Measurements from ENCODE around the gene ARMCX4.
"Not testable (repeated sequence)": the region's sequence is repeated elsewhere in the genome, so short reads cannot be mapped to it uniquely, and the experiment has no call there.

Gene ARMCX4

DNA sequence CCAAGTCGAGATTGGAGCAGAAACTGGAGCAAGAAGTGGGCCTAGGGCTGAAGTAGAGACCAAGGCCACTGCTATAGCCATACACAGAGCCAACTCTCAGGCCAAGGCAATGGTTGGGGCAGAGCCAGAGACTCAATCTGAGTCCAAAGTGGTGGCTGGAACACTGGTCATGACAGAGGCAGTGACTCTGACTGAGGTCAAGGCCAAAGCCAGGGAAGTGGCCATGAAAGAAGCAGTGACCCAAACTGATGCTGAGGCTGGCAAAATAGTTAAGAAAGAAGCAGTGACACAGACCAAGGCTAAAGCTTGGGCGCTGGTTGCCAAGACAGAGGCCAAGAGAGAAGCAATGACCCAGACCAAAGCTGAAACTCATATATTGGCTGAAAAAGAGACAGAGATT lies 3.5 kb downstream of the ARMCX4 start:
- H3K36me3 ChIP-seq (ENCODE audit: control insufficient read depth, insufficient read depth, low read length, severe bottlenecking) = no peaks in the 10 kb centered on the region
- H3K9ac ChIP-seq (ENCODE audit: low read length) = no peak overlapping the region
- no peak overlapping the region for H3K4me3 ChIP-seq (ENCODE audit: low read length)
- DNase-seq (ENCODE audit: low read depth) = no peak
- H3K4me1 ChIP-seq (ENCODE audit: control insufficient read depth, insufficient read depth, low read length) = no peaks in the 10 kb centered on the region
- no peaks in the 10 kb centered on the region for H3K27me3 ChIP-seq (replicated peaks; ENCODE audit: control insufficient read depth, insufficient read depth, low read length)
- H3K9me3 ChIP-seq (ENCODE audit: control insufficient read depth, low read length) = no peaks in the 10 kb centered on the region

DNA sequence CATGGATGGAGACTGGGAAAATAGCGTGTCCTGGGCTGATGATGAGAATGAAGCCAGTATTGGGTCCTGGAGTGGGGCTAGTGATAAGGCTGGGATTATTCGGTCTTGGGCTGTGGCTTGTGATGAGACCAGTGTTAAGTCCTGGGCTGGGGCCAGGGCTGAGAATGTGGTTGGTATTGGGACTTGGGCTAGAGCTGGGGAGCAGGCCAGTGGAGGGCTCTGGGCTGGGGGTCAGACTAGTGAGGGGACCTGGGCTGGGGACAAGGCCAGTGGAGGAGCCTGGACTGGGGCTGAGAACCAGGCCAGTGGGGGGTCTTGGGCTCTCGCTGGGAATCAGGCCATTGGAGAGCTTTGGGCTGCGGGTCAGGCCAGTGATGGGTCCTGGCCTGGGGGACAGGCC lies 6.7 kb downstream of the ARMCX4 start:
- no peak for DNase-seq (ENCODE audit: low read depth)
- no peaks in the 10 kb centered on the region for H3K27me3 ChIP-seq (replicated peaks; ENCODE audit: control insufficient read depth, insufficient read depth, low read length)
- no peaks in the 10 kb centered on the region for H3K4me1 ChIP-seq (ENCODE audit: control insufficient read depth, insufficient read depth, low read length)
- H3K9ac ChIP-seq (ENCODE audit: low read length) = no peak overlapping the region
- H3K4me3 ChIP-seq (ENCODE audit: low read length) = no peak overlapping the region
- no peaks in the 10 kb centered on the region for H3K9me3 ChIP-seq (ENCODE audit: control insufficient read depth, low read length)
- no peaks in the 10 kb centered on the region for H3K36me3 ChIP-seq (ENCODE audit: control insufficient read depth, insufficient read depth, low read length, severe bottlenecking)

DNA sequence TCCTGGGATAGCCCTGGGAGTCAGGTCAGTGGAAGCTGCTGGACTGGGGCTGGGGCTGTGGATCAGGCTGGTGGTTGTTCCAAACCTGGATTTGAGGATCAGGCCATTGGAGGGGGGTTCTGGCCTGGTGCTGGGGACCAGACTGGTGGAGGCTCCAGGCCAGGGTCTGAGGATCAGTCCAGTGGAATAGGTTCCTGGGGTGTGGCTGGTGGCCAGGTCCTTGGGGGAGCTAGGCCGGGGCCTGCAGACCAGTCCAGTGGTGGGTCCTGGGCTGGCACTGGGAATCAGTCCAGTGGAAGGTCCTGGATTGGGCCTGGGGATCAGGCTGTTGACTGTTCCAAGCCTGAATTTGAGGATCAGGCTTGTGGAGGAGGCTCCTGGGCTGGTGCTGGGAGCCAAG lies 8.0 kb downstream of the ARMCX4 start:
- no peak overlapping the region for H3K4me3 ChIP-seq (ENCODE audit: low read length)
- H3K4me1 ChIP-seq (ENCODE audit: control insufficient read depth, insufficient read depth, low read length) = no peaks in the 10 kb centered on the region

GRCh38 chrX:101502929-101503328 lies 17.7 kb downstream of the ARMCX4 start:
- not testable (repeated sequence) for H3K36me3 ChIP-seq (ENCODE audit: control insufficient read depth, insufficient read depth, low read length, severe bottlenecking); H3K27me3 ChIP-seq (replicated peaks; ENCODE audit: control insufficient read depth, insufficient read depth, low read length); H3K4me1 ChIP-seq (ENCODE audit: control insufficient read depth, insufficient read depth, low read length); H3K9me3 ChIP-seq (ENCODE audit: control insufficient read depth, low read length); DNase-seq (ENCODE audit: low read depth); H3K9ac ChIP-seq (ENCODE audit: low read length); H3K4me3 ChIP-seq (ENCODE audit: low read length)

More for the DNA sequence above, 8.0 kb downstream of the ARMCX4 start:
- peaks cover 4% of the 10 kb centered on the region for H3K27me3 ChIP-seq (replicated peaks; ENCODE audit: control insufficient read depth, insufficient read depth, low read length)
- no peak for DNase-seq (ENCODE audit: low read depth)
- H3K36me3 ChIP-seq (ENCODE audit: control insufficient read depth, insufficient read depth, low read length, severe bottlenecking) = no peaks in the 10 kb centered on the region
- no peaks in the 10 kb centered on the region for H3K9me3 ChIP-seq (ENCODE audit: control insufficient read depth, low read length)
- H3K9ac ChIP-seq (ENCODE audit: low read length) = no peak overlapping the region

DNA sequence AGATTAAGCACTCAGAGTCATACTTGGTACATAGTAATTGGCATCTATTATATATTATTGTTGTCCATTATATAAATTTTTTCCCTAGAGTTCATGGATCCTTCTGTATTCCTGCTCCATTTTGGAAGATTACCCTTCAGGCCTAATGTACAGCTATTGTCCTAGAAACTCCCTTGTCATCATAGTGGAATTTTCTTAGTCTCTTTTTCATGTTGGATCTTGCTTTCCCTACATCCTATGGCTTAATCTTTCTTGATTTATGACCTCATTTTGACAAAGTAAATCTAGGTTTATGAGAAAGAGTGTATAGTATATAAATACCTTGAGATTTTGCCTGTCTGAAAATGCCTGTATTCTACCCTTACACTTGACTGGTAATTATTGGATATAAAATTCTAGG lies 22.1 kb downstream of the ARMCX4 start:
- Histone ChIP-seq H3K4me1 (ENCODE audit: control insufficient read depth, insufficient read depth, low read length) (no peaks in the 10 kb centered on the region), H3K4me3 (ENCODE audit: low read length) (no peak overlapping the region), H3K9me3 (ENCODE audit: control insufficient read depth, low read length) (no peaks in the 10 kb centered on the region), H3K27me3 (replicated peaks; ENCODE audit: control insufficient read depth, insufficient read depth, low read length) (no peaks in the 10 kb centered on the region), H3K36me3 (ENCODE audit: control insufficient read depth, insufficient read depth, low read length, severe bottlenecking) (no peaks in the 10 kb centered on the region), H3K9ac (ENCODE audit: low read length) (no peak overlapping the region)
- no peak for DNase-seq (ENCODE audit: low read depth)

DNA sequence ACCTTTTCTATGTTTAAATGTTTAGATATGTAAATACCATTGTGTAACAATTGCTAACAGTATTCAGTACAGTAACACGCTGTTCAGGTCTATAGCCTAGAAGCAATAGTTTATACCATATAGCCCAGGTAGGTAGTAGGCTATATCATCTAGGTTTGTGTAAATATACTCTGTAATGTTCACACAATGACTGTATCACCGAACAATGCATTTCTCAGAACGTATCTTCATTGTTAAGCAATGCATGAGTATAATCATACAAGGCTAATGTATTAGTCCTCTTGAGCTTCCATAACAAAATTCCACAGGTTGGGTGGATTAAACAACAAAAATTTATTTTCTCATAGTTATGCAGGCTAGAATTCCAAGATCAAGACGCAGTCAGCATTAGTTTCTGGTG lies 22.7 kb downstream of the ARMCX4 start:
- Histone ChIP-seq H3K27me3 (replicated peaks; ENCODE audit: control insufficient read depth, insufficient read depth, low read length) (no peaks in the 10 kb centered on the region), H3K4me1 (ENCODE audit: control insufficient read depth, insufficient read depth, low read length) (no peaks in the 10 kb centered on the region), H3K9ac (ENCODE audit: low read length) (no peak overlapping the region), H3K9me3 (ENCODE audit: control insufficient read depth, low read length) (no peaks in the 10 kb centered on the region), H3K4me3 (ENCODE audit: low read length) (no peak overlapping the region), H3K36me3 (ENCODE audit: control insufficient read depth, insufficient read depth, low read length, severe bottlenecking) (no peaks in the 10 kb centered on the region)
- DNase-seq (ENCODE audit: low read depth) = no peak

GRCh38 chrX:101530944-101531343 lies 45.7 kb downstream of the ARMCX4 start:
- peaks cover 11% of the 10 kb centered on the region for H3K9me3 ChIP-seq (ENCODE audit: control insufficient read depth, low read length)
- no peak for DNase-seq (ENCODE audit: low read depth)
- no peaks in the 10 kb centered on the region for H3K36me3 ChIP-seq (ENCODE audit: control insufficient read depth, insufficient read depth, low read length, severe bottlenecking)
- no peaks in the 10 kb centered on the region for H3K4me1 ChIP-seq (ENCODE audit: control insufficient read depth, insufficient read depth, low read length)
- H3K27me3 ChIP-seq (replicated peaks; ENCODE audit: control insufficient read depth, insufficient read depth, low read length) = peaks cover 8% of the 10 kb centered on the region
- H3K4me3 ChIP-seq (ENCODE audit: low read length) = no peak overlapping the region
- no peak overlapping the region for H3K9ac ChIP-seq (ENCODE audit: low read length)
